CD4-positive, alpha-beta T cell (primary cell): ENCODE data around the gene ECPAS. TPM values are rescaled to one million over a fixed set of nuclear protein-coding genes. Genes with fewer than 3 reads are reported as not detected.
A peak's percentile ranks its signal among the peaks of the same experiment; 100 is the strongest.

ENCODE experiments used
- ATAC-seq: fragments of 200-7000 bp; cut with Tn5 transposase; one replicate; pipeline ENCODE4 v1.10.0; 2022; ENCODE audit warnings: mild to moderate bottlenecking; ENCODE audit not compliant: poor library complexity
- CTCF ChIA-PET: fragments of 350-600 bp; sonication (Branson Sonifier 250); formaldehyde crosslinking; loops from one replicate; lab custom pipeline; 2021; ENCODE audit warnings: antibody characterized with exemption, inconsistent platforms; lab: Charles Lee
- POLR2A ChIA-PET: fragments of 350-600 bp; sonication (Branson Sonifier 250); formaldehyde crosslinking; loops from one replicate; lab custom pipeline; 2021; ENCODE audit warnings: antibody characterized with exemption, inconsistent platforms; lab: Charles Lee
- DNase-seq, 14 experiments: peaks; one replicate each; pipeline ENCODE4 v3.0.0-alpha.2; 2013 to 2020; ENCODE audit warnings: mixed read lengths in 2 of 14
- H3K27ac ChIP-seq, 2 donors: one replicate each; pipeline versions ENCODE4 v1.5.1 to v1.7.0; 2013; ENCODE audit warnings: low read length in 2 of 2, low read depth in 1 of 2, mild to moderate bottlenecking in 1 of 2
- H3K27me3 ChIP-seq, 2 experiments: 1 replicate in 1 of 2; 2 replicates in 1 of 2; pipeline versions ENCODE4 v1.6.1 to v1.7.0; 2013; ENCODE audit warnings: low read length in 2 of 2, control low read depth in 1 of 2, mild to moderate bottlenecking in 1 of 2, moderate library complexity in 1 of 2; ENCODE audit not compliant: insufficient read depth in 2 of 2, control insufficient read depth in 1 of 2
- H3K36me3 ChIP-seq: one replicate; pipeline ENCODE4 v1.6.1; 2013; ENCODE audit warnings: low read length, control low read depth; ENCODE audit not compliant: insufficient read depth
- H3K4me1 ChIP-seq: one replicate; pipeline ENCODE4 v1.6.1; 2013; ENCODE audit warnings: low read length, control low read depth; ENCODE audit not compliant: insufficient read depth
- H3K4me3 ChIP-seq: one replicate; pipeline ENCODE4 v1.5.1; 2013; ENCODE audit warnings: mild to moderate bottlenecking, low read length, moderate library complexity
- H3K9me3 ChIP-seq, 2 experiments: 1 replicate in 1 of 2; 2 replicates in 1 of 2; pipeline versions ENCODE4 v1.6.1 to v1.7.0; 2013; ENCODE audit warnings: low read length in 2 of 2, mild to moderate bottlenecking in 2 of 2, control low read depth in 1 of 2, moderate library complexity in 1 of 2; ENCODE audit not compliant: control insufficient read depth in 1 of 2, insufficient read depth in 1 of 2
- H3K27ac Mint-ChIP-seq: one replicate; pipeline ENCODE4 v1.8.0; 2020; ENCODE audit warnings: mixed read lengths
- H3K27me3 Mint-ChIP-seq: one replicate; pipeline ENCODE4 v1.8.0; 2021; ENCODE audit warnings: mixed read lengths
- H3K36me3 Mint-ChIP-seq: one replicate; pipeline ENCODE4 v1.8.0; 2021; ENCODE audit warnings: low read depth, mixed read lengths
- H3K4me1 Mint-ChIP-seq: one replicate; pipeline ENCODE4 v1.8.0; 2021; ENCODE audit warnings: low read depth, mixed read lengths
- H3K4me3 Mint-ChIP-seq: one replicate; pipeline ENCODE4 v1.8.0; 2020; ENCODE audit warnings: mild to moderate bottlenecking, mixed read lengths
- H3K9me3 Mint-ChIP-seq: one replicate; pipeline ENCODE4 v1.8.0; 2020; ENCODE audit warnings: mixed read lengths
- CTCF ChIP-seq: fragments of 200-600 bp; IDR thresholded peaks from one replicate; pipeline ENCODE4 v1.8.0; 2022; ENCODE audit warnings: antibody characterized with exemption, mild to moderate bottlenecking
- intact Hi-C, 2 experiments: fragments of 100-400 bp; cut with DNase I in 1 of 2; cut with micrococcal nuclease in 1 of 2; formaldehyde crosslinking; loops; one replicate each; pipeline versions ENCODE4 v1.15.1 to v1.9.0; 2023 to 2025; cut with DNase I, micrococcal nuclease
- total RNA-seq, 174 experiments: library from RNA in 2 of 174; stranded (reverse) in 2 of 174; gene quantifications; one replicate each; pipeline ENCODE4 v1.2.3 and lab custom pipeline; 2021 to 2026

The ECPAS gene
- total RNA-seq, 2 experiments from 2014 or later = 36.6 to 37.5 TPM

- peak overlapping the region; percentile 95 for H3K4me3 ChIP-seq
Measured at GRCh38 chr9:111481885-111482636, 2.1 kb downstream of the ECPAS start.

GRCh38 chr9:111477677-111478076 is 6.5 kb downstream of the ECPAS start:
- H3K27me3 Mint-ChIP-seq = no peaks in the 10 kb centered on the region
- Histone ChIP-seq H3K9me3 (no peaks in the 10 kb centered on the region), H3K36me3 (no peaks in the 10 kb centered on the region), H3K4me1 (peaks cover 3% of the 10 kb centered on the region), H3K27me3 (no peaks in the 10 kb centered on the region), H3K4me3 (no peak overlapping the region), H3K27ac (no peak overlapping the region)
- no peaks in the 10 kb centered on the region for H3K9me3 Mint-ChIP-seq
- H3K4me1 Mint-ChIP-seq = peaks cover 58% of the 10 kb centered on the region
- intact Hi-C loops = no loop called here
- ChIA-PET CTCF (no interaction called here), POLR2A (no interaction called here)
- no peak overlapping the region for H3K4me3 Mint-ChIP-seq
- no peak for TF ChIP-seq CTCF
- no peak overlapping the region for H3K27ac Mint-ChIP-seq
- DNase-seq (no peak), ATAC-seq (no peak)
- peaks cover 8% of the 10 kb centered on the region for H3K36me3 Mint-ChIP-seq

More at GRCh38 chr9:111481885-111482636, 2.1 kb downstream of the ECPAS start:
- Histone ChIP-seq H3K27ac (no peak overlapping the region), H3K27me3 (no peaks in the 10 kb centered on the region), H3K36me3 (no peaks in the 10 kb centered on the region), H3K9me3 (no peaks in the 10 kb centered on the region), H3K4me1 (peaks cover 12% of the 10 kb centered on the region)
- Mint-ChIP-seq H3K27ac (peak overlapping the region; percentile 81), H3K9me3 (no peaks in the 10 kb centered on the region), H3K27me3 (no peaks in the 10 kb centered on the region), H3K36me3 (peaks cover 11% of the 10 kb centered on the region), H3K4me1 (peaks cover 39% of the 10 kb centered on the region), H3K4me3 (peak overlapping the region; percentile 90)
- intact Hi-C loops = loop anchor here in 1 of 2 experiments (2.0 to 10.0 kb wide), 5 partner anchors 43 to 1740 kb away; partner anchors contain the start of genes FKBP15, KIAA1958, PTBP3 and SLC31A1
- no peak for TF ChIP-seq CTCF
- ChIA-PET POLR2A (interaction anchor here (0.7 to 3.7 kb wide), 4 partner anchors 44 to 1226 kb away, joined by 3 to 46 read pairs (median 6); partner anchors contain the start of genes DNAJC25, GNG10, TXN and ZNF483), CTCF (no interaction called here)
- ATAC-seq = no peak
- DNase-seq = no peak

- Mint-ChIP-seq H3K27me3 (no peaks in the 10 kb centered on the region), H3K4me3 (no peak overlapping the region), H3K27ac (no peak overlapping the region), H3K36me3 (peaks cover 4% of the 10 kb centered on the region), H3K4me1 (peaks cover 42% of the 10 kb centered on the region), H3K9me3 (no peaks in the 10 kb centered on the region)
- Histone ChIP-seq H3K9me3 (no peaks in the 10 kb centered on the region), H3K4me1 (peaks cover 2% of the 10 kb centered on the region), H3K27ac (no peak overlapping the region), H3K27me3 (no peaks in the 10 kb centered on the region), H3K36me3 (no peaks in the 10 kb centered on the region), H3K4me3 (no peak overlapping the region)
- DNase-seq (no peak), ATAC-seq (no peak)
- no peak for TF ChIP-seq CTCF
- POLR2A ChIA-PET = interaction anchor here (0.7 kb wide), 1 partner anchor 8 kb away, joined by 3 read pairs; no protein-coding TSS in a partner anchor
- intact Hi-C loops = no loop called here
- CTCF ChIA-PET = no interaction called here
Measured at GRCh38 chr9:111475195-111475594, 9.0 kb downstream of the ECPAS start.
